SK-MEL-5 (cell line): ENCODE results near the gene INTS7. TPM values are rescaled to one million over a fixed set of nuclear protein-coding genes. Genes with fewer than 3 reads are reported as not detected.
"Not testable (repeated sequence)": the region's sequence is repeated elsewhere in the genome, so short reads cannot be mapped to it uniquely, and the experiment has no call there.

Experiments
- DNase-seq: peaks from one replicate; pipeline ENCODE4 v3.0.0-alpha.2; 2016; ENCODE audit warnings: low read depth, low spot score
- in situ Hi-C: cut with HindIII; loops from 2 replicates; pipeline ENCODE4 v1.10.0; 2016; ENCODE audit warnings: low sequenced_read_pairs, high pct_unique_total_duplicates, low pct_unique_long_range_greater_than_20kb
- total RNA-seq: library from RNA; depleted of rRNA; stranded (reverse); fragments of >200 nt; shearing (Covaris generic); gene quantifications from 2 replicates; pipeline ENCODE4 v1.2.3, GENCODE V29; 2014

INTS7 gene
- total RNA-seq, 1 experiment from 2014 or later: 20.7 TPM

DNA sequence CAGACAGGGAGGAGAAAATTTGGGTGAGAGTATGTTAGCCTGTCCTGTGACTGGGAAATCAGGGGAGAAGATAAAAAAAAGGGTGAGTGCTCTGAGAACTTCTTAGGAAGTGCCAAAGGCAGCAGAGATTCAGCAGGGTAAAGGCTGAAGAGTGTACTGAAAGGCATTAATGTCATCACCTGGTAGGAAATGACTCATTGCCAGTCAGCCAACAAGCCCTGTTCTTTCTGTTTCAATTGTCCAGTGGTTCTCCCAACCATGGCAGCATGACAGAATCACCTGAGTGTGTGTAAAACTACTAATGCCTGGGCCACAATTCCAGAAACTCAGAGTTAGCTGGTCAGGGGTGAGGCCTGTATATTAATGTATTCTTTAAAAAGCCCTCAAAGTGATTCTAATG is 83.5 kb downstream of the INTS7 start:
- in situ Hi-C loops: no loop called here
- peak; percentile 70 for DNase-seq

DNA sequence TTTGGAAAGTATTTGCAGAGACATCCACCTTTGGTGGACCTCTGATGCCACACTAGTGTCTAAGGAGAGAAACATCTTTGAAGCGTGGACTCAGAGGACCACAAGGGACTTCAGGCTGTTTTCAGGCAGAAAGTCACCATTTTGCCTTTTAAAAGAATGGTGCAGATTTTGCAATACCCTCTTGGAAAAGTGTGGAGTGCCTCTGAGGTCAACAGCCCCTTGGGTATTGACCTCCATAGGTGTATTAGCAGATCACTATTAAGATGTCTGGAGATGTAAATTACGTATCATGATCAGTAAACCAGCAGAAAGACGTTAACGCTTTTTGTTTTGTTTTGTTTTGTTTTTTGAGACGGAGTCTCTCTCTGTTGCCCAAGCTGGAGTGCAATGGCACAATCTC is 87.0 kb downstream of the INTS7 start:
- in situ Hi-C loops: no loop called here
- no peak for DNase-seq

DNA sequence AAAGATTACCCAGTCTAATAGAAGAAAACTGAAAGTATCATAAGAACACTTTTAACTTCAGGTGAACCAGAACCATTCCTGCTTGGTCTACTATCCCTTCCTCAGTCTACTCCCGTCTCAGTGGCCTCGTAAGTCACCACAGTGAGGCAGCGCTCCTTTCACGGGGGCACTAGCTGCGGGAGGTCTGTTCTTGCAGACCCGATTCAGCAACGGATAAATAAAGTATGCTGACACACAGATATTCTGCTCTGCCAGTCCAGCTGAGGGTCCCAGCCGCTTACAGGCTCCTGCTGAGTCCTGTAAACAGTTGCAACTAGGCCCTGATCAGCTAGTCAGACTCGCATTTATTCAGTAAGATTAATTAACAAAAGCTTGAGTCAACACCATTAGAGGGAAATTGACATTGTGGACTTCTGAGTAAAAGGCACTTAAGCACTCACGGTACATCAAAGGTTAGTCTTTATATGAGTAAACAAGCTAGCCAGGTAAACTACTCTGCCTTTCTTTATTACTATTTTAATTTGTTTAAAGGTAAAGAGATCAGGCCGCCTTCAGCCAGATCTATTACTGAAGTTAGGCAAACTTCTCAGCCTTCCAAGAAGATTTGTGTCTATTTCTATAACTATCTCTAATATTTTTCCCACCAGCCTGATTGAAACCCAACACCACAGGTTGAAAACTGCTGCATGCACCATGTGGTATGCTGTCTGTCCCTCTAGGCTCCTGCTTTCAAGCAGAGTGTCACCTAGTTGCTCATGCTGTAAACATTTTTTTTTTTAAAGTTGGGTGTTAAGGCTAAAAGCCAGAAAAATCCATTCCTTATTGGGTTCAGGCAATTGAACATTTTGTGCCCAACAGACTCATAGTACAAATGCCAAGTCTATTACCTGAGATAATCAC is 87.7 kb downstream of the INTS7 start:
- in situ Hi-C loops: no loop called here
- no peak for DNase-seq

DNA sequence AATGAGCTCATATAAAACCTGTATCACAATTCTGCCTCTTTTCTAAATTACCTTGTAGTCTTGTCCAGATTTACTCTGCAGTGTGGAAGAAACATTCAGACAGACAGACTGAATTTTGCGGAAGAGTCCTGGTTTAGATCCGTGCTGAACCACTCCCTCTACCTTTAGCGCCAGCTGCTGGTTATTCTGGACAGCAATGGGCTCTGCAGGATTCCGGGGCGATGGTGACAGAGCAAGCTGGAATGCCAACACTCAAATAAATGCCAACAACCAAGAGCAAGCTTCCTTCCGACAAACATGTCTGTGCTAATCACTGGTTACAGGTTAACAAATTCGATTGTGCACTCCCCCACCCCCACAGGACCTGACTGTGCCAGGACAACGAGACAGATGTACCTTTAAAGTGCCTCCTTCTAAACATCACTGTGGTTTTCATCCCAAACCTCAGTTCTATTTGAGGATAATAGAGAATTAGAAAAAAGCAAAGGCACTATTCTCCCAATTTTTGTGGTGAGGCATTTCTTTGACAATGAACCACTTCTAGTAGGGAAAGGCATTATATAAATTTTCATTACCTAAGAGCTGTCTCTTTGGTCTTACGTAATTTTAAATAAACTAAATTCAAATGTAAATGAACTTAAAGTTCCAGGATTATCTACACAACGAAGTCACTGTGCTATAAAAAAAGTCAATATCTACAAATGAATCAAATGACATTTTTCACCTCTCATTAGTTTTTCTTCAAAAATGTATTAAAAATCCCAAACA is 90.4 kb downstream of the INTS7 start:
- in situ Hi-C loops: no loop called here
- peak; percentile 76 for DNase-seq

DNA sequence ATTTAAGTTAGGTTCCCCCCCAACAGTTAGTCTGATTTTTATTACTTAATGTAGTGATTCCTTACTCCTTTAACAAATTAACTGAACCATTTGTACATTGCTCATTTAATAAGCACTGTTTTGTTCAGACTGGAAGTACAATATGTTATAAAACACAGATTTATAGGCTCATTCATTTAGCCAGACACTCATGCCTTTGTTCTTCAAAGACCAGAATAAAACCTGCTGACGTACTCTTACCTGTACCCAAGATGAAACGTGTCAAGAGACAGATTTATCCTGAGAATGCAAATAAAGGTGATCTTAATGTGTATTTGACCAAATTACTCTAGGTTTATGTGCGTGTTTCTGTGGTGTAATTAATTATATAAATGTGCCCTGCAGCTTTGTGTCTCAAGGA is 92.8 kb downstream of the INTS7 start:
- in situ Hi-C loops: no loop called here
- DNase-seq: no peak

DNA sequence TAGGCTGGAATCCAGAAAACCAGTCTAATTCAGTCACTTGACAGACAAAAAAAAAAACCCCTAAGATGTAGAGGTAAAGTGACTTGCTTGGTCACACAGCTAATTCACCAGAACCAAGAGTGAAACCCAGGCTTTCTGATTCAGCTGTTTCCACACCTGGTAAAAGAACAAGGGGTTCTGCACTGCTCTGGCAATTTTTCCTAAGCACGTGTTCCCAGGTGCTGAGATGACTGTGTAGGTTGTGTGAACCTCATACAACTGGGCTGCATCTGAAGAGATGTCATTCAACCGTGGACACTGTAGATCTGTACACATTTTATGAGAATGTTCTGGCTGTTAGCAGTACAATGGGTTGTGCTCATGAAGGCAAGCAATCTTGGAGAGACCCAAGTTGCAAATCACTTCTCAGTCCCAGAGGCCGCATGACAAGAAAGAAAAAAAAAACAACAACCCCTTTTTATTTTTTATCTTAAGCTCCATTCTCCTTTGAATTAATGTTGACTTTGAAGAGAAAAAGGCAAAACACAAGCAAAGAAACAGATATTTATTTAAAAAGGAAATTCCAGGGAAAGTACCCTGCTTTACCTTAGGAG is 95.4 kb downstream of the INTS7 start:
- peak; percentile 73 for DNase-seq
- in situ Hi-C loops: no loop called here

DNA sequence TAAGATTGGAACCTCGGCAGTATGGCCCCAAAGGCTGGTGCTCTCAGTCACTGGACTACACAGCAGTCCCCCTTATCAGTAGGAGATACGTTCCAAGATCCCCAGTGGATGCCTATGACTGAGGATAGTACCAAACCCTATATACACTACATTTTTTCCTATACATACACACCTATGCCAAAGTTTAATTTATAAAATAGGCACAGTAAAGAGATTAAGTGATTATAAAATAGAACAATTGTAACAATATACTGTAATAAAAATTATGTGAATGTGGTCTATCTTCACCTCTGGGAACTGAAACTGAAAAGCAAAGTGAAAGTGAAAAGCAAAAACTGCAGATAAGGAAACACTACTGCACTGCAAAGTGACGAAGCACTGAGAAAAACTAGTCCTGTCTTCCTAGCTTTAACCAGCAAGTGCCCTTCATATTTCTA is 96.8 kb downstream of the INTS7 start:
- in situ Hi-C loops: no loop called here
- no peak for DNase-seq

DNA sequence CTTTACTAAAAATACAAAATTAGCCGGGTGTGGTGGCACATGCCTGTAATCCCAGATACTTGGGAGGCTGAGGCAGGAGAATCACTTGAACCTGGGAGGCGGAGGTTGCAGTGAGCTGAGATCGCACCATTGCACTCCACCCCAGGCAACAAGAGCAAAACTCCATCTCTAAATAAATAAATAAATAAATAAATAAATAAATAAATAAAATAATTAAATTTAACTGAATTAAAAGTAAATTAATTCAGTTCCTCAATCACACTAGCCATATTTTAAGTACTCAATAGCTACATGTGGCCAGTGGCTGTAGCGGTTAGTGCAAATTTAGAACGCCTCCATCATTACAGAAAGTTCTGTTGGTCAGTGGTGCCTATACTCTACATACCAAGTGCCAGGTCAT is 97.9 kb downstream of the INTS7 start:
- DNase-seq, in situ Hi-C loops: not testable (repeated sequence)

DNA sequence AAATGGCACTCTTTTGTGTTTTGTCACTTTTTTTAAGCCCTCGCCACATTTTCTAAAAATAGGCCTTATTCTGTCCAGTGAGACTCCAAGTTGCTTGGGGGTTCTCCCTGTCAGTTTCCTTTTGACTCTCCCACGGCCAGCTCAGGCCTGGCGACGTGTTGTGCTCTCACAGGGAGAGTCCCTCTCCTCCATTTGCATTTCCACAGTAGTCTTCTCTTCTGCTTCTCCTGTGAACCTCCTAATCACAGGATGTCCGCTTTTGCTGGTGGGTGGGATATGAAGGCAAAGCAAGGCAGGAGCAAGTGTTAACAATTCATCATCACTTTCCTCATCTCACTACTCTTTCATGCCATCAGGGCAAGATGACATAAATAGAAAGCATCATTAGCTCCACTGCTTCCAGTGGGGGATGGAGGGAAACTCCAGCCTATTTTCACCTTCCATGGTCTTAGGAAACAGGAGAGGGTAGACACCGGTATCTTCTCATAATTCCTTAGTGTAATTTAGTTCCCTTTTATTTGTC is 99.8 kb downstream of the INTS7 start:
- in situ Hi-C loops: no loop called here
- DNase-seq: no peak

DNA sequence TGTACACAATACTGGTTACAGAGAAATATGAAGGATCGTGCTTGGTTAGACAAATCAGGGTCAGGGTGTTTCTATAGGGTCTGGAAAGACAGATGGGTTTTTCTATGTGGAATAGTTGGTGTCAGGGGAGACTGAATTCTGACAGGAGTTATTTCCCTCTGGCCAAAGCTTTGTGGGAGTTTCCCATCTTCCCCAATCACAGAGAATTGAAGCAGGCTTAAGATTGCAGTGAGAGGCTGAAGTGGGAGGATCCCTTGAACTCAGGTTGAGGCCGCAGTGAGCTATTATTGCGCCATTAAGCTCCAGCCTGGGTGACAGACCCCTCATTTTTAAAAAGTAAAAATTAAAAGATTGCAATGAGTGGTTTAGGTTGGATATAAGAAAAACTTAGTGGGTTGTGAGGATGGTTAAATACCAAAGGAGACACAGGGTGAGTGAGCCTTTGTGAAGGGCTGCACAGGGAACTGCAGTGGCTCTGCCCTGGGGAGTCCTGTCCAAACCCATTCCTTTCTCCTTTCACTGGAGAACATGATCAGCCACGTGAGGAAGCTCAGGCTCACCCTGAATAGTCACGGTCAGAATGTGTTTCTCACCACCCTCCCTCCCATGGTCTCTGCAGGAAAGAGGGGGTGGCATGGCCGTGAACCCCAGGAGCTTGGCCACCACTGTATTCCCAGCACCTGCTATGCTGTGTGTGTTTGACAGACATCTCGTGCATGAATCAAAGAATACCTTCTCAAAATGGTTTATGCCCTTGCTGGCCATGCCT is 101.2 kb downstream of the INTS7 start:
- in situ Hi-C loops: no loop called here
- DNase-seq: no peak

DNA sequence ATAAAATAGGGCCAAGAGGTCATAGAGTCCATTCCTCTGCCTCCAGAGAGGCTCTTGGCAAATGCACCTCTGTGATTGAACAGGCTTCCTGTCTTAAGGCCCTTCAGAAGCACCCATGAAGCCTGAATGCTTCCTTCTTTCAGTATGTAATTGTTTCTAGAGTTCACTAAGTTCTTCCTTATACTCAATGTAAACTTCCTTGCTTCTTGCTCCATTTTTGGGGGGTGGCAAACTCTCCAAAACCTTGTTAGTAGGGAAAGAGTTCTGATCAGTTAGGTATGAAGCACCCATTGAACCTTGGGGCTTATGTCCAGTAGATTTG is 102.5 kb downstream of the INTS7 start:
- in situ Hi-C loops: no loop called here

DNA sequence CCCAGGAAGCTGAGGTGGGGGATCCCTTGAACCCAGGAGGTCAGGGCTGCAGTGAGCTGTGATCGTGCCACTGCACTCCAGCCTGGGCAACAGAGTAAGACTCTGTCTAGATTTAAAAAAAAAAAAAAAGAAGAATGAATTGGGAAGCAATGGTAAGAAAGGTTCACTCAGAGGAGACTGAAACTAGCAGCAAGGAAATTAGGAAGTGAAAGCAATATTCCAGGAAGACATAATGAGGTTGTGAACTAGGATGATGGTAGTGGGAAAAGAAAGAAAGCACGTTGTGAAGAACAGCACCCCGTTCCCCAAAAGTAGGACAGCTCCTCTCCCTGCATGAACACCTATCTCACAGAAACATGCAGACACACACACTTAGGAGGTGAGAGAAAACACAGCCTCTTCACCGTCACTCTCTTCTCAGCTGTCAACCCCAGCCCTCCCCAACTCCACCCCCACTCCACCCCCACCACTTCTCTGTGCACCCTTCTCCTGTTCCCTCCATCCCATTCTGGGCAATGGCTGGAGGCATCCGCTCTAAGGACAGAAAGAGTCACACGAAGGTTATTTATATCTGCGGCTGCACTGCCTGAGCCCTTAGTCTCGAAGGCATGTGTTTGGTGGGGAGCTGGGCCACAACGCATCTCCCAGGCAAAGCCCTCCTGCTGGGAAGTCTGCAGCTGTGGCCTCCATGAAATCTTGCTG is 103.0 kb downstream of the INTS7 start:
- in situ Hi-C loops: no loop called here
- DNase-seq: no peak

More for the DNA sequence above, 102.5 kb downstream of the INTS7 start:
- no peak for DNase-seq

DNA sequence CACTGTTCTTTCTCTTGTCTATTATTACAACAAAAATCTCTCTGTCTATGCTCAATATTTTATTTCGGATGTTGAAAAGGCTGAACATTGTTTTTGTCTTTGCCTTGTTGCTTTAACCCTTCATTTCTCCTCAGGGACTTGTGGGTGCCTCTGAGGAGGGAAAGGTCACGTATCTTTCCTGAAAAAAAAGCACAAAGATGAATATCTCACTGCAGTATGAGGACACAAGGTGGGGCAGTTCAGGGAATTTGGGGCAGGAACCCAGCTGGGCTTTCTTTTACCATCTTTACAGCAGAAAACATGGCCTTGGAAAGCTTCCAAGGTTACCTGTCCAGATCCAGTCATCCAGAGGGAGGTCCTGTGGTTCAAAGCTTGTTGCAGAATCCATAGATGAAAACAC is 105.7 kb downstream of the INTS7 start:
- in situ Hi-C loops: no loop called here
- DNase-seq: no peak

DNA sequence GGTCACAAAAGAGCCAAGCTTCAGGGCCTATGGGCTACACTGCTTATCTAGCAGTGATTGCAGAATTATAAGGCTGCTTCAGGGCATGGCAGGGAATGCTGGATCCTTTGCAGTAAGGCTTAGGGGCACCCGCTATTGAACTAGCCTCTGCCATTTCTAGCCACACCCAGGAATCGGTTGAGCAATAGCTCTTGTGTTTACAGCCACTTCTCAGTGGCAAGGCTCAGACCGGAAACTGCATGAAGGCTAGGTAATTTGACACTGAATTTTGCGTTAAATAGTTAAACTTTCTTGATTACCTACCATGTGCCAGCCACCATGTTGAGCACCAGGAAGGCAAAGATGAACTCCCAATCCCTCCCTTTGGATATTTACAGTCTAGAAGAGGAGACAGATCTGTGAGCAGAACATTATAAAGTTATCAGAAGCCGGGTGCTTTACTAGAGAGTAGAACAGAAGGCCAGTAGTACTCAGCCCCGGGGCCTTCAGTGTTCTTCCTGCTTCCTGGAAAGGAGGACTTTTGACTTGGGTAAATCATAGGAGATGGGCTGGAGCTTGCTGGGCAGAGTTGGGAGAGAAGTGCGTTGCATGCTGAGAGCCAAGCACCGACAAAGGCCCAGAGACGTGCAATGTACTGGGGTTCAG is 106.2 kb downstream of the INTS7 start:
- in situ Hi-C loops: no loop called here

DNA sequence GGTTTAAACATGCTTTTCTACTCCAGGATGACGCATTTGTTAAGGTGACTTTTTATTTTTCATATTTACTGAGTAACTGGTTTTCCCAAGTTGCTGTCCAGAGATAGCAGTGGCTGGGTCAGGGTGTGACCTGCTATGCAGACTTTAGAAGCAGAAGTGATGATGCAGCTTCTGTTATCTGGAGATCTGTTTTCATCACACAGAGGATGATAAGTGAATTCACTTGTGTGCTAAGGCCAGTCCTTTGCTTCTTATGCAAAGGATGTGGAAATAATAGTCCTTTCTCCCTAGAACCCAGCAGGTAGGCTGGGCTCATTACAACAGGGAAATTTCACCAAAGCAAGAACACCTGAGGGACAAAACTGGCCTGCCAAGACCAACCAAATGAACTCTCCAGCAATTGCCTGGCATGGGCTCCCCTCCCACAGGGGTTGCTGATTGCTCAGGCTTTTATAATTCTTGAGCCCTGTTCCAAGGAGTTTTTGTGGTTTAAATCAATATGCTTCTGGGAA is 107.0 kb downstream of the INTS7 start:
- in situ Hi-C loops: no loop called here
- no peak for DNase-seq

More for the DNA sequence above, 106.2 kb downstream of the INTS7 start:
- peak; percentile 28 for DNase-seq

DNA sequence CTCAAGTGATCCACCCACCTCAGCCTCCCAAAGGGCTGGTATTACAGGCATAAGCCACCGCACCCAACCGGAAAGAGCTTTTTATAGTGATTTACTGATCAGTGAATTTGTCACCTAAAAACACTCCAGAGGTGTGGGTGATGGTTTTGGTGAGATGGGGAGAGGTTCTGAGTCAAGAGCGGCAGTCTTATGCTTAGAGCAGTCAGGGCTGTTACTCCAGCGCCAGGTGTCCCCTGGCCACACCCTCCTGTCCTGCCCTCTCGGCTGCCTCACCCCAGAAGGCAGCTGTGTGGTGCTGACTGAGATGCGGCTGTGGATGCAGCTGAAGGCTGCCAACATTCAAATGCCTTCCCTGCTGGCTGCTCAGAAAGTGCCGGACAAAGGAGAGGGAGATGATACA is 110.3 kb downstream of the INTS7 start:
- in situ Hi-C loops: no loop called here
- no peak for DNase-seq
